Left renal pelvis (tissue), 4 donors: ENCODE results near the gene CASP9. TPM values are rescaled to one million over a fixed set of nuclear protein-coding genes. Genes with fewer than 3 reads are reported as not detected.
"Not testable (repeated sequence)": the region's sequence is repeated elsewhere in the genome, so short reads cannot be mapped to it uniquely, and the experiment has no call there.

Source experiments
- DNase-seq, 4 donors: peaks; one replicate each; pipeline ENCODE4 v3.0.0-alpha.2; 2013; ENCODE audit warnings: low read depth in 4 of 4, low spot score in 3 of 4
- polyA plus RNA-seq, 4 donors: library from polyadenylated mRNA; unstranded; fragments of 120-200 nt; gene quantifications; one replicate each; pipeline ENCODE4 v1.2.1, GENCODE V29; 2013; ENCODE audit not compliant: insufficient read length in 4 of 4

CASP9 gene
- polyA plus RNA-seq, 4 donors = 18.5 to 34.4 (median 28.2) TPM

DNA sequence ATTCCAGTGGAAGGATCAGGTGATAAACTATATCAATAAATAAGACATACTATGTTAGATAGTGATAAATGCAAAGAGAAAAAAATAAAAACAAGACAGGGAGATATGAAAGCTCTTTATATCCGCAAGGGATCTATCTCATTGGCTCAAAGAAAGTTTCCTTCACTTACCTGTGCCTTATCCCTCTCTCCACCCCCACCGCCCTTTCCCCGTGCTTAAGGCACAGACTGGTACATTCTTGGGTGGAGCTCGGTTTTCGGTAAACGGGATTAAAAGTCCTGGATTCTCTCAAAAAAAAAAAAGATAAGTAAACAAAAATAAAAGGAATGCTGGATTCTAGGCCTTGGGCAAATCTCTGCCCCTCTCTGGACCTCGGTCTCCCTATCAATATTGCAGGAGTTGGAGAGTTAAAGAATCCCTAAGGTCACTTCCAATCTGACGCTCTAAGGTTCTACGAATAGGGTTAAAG, 2.0 kb upstream of the CASP9 start:
- DNase-seq = no peak

DNA sequence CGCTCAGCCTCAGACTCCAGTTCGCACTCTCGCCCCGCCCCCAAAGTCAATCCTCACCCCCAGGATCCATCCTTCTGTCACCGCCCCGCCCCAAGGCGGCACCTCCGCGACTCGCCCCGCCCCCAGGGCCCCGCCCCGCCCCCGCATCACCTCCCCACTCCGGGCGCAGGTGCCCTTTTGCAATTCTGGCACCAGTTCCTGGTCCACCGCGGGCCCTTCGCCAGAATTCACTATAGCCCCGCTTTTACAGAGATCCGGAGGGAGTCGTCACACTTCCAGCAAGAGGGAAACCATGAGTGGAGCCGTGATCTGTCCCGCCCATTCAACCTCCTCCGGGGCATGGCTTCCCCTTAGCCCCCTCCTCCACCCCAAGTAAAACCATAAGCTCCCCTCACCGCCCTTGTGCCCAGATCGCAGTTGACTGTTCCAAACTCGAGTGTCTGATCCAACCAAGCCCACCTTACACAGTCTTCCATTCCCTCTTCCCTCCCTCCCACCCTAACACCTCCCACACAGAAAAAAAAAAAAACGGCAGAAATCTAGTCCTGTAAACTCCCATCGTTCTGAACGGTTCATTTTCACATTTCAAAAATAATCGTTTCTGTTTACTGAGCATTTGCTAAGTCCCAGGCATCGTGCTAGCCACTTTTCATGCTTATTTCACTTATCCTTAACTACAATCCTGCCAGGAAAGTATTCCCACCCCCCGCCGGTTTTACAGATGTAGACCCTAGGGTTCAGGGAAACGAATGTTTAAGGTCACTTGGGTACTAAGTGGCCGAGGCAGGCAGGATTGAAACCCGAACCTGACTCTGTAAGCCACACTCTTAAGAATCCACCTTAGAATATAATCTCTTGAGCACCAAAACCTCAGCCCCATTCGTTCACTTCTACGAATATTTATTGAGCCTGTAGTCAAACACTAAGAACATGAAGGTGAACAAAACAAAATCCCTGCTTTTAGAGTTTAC, 1.3 kb upstream of the CASP9 start:
- DNase-seq = peak in 1 of 4 donors; percentile 93

DNA sequence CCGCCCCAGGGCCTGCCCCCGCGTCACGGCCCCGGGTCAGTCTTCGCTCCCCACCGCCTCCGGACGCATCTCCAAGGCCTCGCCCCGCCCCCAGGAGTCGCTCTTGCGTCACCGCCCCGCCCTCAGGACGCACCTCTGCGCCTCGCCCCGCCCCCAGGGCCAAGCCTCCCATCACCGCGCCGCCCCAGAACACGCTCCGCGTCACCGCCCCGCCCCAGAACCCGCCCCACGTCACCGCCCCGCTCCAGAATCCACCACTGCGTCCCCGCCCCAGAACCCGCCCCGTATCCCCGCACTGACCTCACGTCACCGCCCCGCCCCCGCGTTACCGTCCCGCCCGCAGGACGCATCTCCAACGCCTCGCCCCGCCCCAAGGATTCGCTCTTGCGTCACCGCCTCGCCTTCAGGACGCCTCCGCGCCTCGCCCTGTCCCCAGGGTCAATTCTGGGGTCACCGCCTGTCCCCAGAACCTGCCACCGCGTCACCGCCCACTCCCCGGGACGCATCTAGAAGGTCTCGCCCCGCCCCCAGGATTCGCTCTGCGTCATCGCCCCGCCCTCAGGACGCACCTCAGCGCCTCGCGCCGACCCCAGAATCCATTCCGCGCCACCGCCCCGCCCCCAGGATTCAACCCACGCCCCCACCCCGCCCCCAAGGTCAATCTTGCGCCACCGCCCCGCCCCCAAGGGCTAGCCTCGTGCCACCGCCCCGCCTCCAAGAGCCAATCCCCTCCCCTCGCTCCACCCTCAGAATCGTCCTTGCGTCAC, 451 bp upstream of the CASP9 start:
- peak; percentile 91 to 98 (median 97) for DNase-seq

- no peak for DNase-seq
These were observed 653 bp downstream of the CASP9 start for GRCh38 chr1:15523104-15524020.

DNA sequence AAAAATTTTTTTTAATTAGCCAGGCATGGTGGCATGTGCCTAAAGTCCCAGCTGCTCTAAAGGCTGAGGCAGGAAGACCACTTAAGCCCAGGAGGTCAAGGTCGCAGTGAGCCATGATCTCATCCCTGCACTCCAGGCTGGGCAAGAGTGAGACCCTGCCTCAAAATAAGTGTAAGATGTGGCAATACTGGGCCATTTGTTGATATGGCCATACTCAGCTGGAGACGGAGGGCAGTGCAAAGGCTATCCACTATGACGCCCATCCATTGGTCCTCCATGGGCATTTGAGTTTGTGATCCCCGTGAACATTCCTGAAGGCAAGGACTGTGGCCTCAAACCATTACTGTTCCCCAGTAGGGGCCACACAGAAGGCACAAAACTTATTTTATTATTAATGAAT, 1.5 kb downstream of the CASP9 start:
- DNase-seq = no peak

DNA sequence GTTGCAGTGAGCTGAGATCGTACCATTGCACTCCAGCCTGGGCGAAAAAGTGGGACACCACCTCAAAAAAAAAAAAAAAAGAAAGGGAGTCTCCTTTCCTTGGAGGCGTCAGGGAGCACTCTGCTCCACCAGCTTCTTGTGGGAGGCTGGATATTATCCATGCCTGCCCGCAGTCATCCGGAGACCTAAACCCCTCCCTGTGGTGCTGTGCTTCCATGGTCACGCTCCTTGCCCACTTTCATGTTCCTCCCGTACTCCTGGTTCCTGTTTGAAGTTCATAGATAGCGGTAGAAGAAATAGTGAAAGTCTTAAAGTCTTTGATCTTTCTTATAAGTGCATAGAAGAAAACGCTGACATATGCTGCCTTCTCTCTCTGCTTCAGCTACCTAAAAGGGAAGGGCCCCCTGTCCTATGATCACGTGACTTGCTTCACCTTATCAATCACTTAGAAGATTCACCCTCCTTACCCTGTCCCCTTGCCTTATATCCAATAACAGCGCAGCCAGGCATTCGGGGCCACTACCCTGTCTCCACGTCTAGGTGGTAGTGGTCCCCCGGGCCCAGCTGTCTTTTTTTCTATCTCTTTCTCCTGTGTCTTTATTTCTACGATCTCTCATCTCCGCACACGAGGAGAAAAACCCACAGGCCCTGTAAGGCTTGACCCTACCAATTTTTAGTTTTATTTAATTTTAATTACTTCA, 2.7 kb downstream of the CASP9 start:
- DNase-seq = not testable (repeated sequence)

GRCh38 chr1:15519625-15520024, 4.4 kb downstream of the CASP9 start:
- DNase-seq = no peak

DNA sequence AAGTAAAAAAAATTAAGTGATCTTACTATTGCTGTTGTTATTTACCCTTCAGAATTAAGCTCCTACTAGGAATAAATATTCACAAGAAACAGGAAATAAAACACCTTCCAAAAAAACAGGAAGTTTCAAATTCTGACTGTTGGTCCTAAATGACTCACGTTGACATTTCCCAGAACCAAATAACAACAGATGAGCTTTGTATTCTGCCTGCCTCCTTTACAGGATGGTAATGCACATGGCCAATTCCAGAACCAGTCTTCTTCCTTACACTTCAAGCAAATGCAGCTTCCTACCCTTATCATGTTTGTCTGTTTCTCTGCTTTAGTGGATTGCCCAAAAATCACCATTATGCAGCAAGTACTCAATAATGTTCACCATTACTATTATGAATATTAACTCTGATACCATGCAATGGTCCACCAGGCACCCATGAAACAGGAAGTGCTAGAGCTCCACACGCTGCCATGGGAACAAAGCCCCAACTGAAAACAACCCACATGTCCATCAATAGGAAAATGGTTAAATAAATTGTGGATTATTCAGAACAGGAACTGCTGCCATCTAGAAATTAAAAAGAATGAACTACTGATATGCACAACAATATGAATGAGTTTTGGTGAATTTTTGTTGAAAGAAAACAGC, 8.9 kb downstream of the CASP9 start:
- DNase-seq = no peak

DNA sequence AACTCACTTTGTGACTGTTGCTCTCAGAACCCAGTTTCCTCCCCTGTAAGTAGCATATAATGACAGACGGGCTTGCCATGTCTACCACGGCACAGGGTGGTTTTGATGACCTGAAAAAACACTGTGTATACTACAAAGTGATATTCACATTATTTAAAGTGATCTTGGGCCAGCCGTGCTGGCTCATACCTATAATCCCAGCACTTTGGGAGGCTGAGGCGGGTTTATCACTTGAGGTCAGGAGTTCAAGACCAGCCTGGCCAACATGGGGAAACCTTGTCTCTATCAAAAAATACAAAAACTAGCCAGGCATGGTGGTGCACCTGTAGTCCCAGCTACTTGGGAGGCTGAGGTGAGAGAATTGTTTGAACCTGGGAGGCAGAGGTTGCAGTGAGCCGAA, 9.5 kb downstream of the CASP9 start:
- not testable (repeated sequence) for DNase-seq

GRCh38 chr1:15513919-15514318, 10.1 kb downstream of the CASP9 start:
- DNase-seq = no peak

DNA sequence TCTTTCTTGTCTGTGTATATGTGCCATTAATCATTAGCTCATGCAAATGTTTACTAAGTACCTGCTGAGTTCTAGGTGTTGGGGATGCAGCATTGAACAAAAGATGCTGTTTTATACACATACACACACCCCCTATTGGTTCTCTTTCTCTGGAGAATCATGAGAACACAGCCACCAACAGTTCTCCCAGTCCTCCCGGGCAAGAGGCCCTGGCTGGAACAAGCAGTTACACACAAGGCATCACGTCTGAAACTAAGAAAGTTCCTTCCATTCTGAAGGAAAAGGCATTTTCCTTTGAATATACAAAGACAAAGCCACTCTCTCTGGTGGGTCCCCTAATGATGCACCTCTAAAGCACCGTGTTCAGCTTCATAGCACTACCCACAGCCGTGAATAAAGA, 10.8 kb downstream of the CASP9 start:
- DNase-seq = no peak

GRCh38 chr1:15510611-15511405, 13.2 kb downstream of the CASP9 start:
- DNase-seq = no peak

- DNase-seq = no peak
These were observed 14.4 kb downstream of the CASP9 start for GRCh38 chr1:15509586-15509985.

- DNase-seq = no peak
These were observed 15.1 kb downstream of the CASP9 start for GRCh38 chr1:15508700-15509487.

DNA sequence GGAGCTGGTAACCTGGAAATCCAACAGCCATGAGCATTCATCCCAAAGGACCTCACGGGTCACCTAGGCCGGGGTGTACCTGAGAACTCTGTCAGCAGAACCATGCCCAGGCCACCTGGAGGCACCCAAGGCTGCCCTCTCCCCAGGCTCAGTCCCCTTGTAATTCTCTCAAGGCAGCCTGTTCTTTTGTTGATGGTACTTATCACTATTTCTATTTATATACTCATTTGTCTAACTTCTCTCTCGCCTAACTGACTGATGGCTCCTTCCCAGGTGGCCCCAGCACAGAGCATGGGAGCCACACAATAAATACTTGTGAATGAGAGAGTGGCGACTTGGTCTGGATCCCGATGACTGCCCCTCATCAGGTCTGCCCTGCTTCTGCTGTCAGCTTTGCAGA, 16.7 kb downstream of the CASP9 start:
- DNase-seq = no peak

DNA sequence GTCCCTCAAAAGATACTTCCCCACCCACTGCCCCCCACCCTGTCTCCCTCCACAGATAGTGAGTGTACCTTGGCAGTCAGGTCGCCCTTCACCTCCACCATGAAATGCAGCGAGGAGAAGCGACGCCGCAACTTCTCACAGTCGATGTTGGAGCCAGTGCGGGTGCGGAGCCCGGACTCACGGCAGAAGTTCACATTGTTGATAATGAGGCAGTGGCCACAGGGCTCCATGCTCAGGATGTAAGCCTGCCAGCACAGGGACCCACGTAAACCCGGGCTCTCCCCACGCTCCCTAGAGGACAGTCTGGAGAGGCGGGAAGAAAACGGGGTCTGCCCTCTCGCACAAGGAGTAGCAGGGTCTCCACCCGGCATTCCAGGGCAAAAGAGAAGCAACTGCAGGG, 17.2 kb downstream of the CASP9 start:
- DNase-seq = no peak

DNA sequence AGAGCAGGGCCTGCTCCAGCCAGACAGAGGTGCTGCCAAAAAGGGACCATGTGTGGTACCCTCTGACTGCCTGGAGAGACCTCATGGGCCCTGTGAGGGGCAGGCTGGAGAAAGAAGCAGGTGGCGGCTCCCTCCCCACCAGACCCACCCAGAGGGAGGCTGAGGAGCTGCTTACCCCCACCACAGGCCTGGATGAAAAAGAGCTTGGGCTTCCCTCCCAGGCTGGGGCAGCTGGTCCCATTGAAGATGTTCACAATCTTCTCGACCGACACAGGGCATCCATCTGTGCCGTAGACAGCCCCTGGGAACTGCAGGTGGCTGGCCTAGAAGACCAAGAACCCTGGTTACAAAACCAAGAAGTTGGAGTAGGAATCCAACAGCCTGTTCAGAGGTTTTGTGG, 19.6 kb downstream of the CASP9 start:
- no peak for DNase-seq
